Liver (tissue), 9 donors: ENCODE measurements around the gene PEAR1. TPM values are rescaled to one million over a fixed set of nuclear protein-coding genes. Genes with fewer than 3 reads are reported as not detected.

Experiments used
- DNase-seq: peaks from one replicate; pipeline ENCODE4 v3.0.0-alpha.2; 2017; ENCODE audit warnings: low spot score
- H3K27ac ChIP-seq, 2 donors: one replicate each; pipeline ENCODE4 v1.7.0; 2013; ENCODE audit warnings: inconsistent platforms in 2 of 2, low read length in 2 of 2, control low read depth in 1 of 2, low read depth in 1 of 2, mild to moderate bottlenecking in 1 of 2
- H3K27me3 ChIP-seq, 4 donors: one replicate each; pipeline versions ENCODE4 v1.6.1 to v1.7.0; 2013; ENCODE audit warnings: low read length in 3 of 4, inconsistent platforms in 1 of 4, mild to moderate bottlenecking in 1 of 4, moderate library complexity in 1 of 4; ENCODE audit not compliant: control insufficient read depth in 4 of 4, insufficient read depth in 4 of 4
- H3K36me3 ChIP-seq, 4 donors: one replicate each; pipeline versions ENCODE4 v1.6.1 to v1.7.0; 2013; ENCODE audit warnings: low read length in 3 of 4, mild to moderate bottlenecking in 3 of 4, low read depth in 1 of 4, moderate library complexity in 1 of 4; ENCODE audit not compliant: control insufficient read depth in 4 of 4, insufficient read depth in 3 of 4
- H3K4me1 ChIP-seq, 4 donors: one replicate each; pipeline versions ENCODE4 v1.6.1 to v1.7.0; 2013; ENCODE audit warnings: low read length in 3 of 4, mild to moderate bottlenecking in 3 of 4, moderate library complexity in 1 of 4; ENCODE audit not compliant: control insufficient read depth in 4 of 4, insufficient read depth in 4 of 4
- H3K4me3 ChIP-seq, 3 donors: one replicate each; pipeline versions ENCODE4 v1.6.1 to v1.7.0; 2013; ENCODE audit warnings: low read length in 3 of 3, control low read depth in 1 of 3, low read depth in 1 of 3, mild to moderate bottlenecking in 1 of 3
- H3K9ac ChIP-seq, 2 donors: one replicate each; pipeline ENCODE4 v1.7.0; 2013; ENCODE audit warnings: low read length in 2 of 2, mild to moderate bottlenecking in 2 of 2, moderate library complexity in 2 of 2, control low read depth in 1 of 2, low read depth in 1 of 2
- H3K9me3 ChIP-seq, 4 donors: one replicate each; pipeline versions ENCODE4 v1.6.1 to v1.7.0; 2013; ENCODE audit warnings: low read length in 3 of 4; ENCODE audit not compliant: control insufficient read depth in 4 of 4
- FOXA1 ChIP-seq: IDR thresholded peaks from 2 replicates; pipeline ENCODE4 v1.6.1; 2016; ENCODE audit warnings: antibody characterized with exemption
- HNF4A ChIP-seq, 2 donors: conservative IDR thresholded peaks; 2 replicates each; pipeline ENCODE4 v1.6.1; 2016; ENCODE audit warnings: antibody characterized with exemption in 2 of 2, mild to moderate bottlenecking in 2 of 2
- RAD21 ChIP-seq, 2 donors: IDR thresholded peaks; 2 replicates each; pipeline ENCODE4 v1.6.1; 2016; ENCODE audit warnings: antibody characterized with exemption in 2 of 2, mild to moderate bottlenecking in 2 of 2
- SP1 ChIP-seq: IDR thresholded peaks from 2 replicates; pipeline ENCODE4 v1.6.1; 2018; ENCODE audit warnings: antibody characterized with exemption, mild to moderate bottlenecking
- YY1 ChIP-seq: IDR thresholded peaks from 2 replicates; pipeline ENCODE4 v1.6.1; 2016; ENCODE audit warnings: antibody characterized with exemption, mild to moderate bottlenecking
- WGBS: extraction: QIAGEN DNeasy Blood & Tissue Kit; methylation state at CpG from one replicate; pipeline ENCODE4 v1.1.7; 2013; 5-methylcytosine and 5-hydroxymethylcytosine counted together
- polyA plus RNA-seq, 2 donors: library from polyadenylated mRNA; stranded (reverse) in 1 of 2; unstranded in 1 of 2; fragments of 200-250 nt in 1 of 2; fragments of >200 nt in 1 of 2; fragmentation: Nextera tagmentation in 1 of 2; extraction: Ambion mirVana in 1 of 2; gene quantifications; one replicate each; pipeline versions ENCODE4 v1.2.1 to v1.2.3, GENCODE V29; 2013 to 2015
- total RNA-seq, 2 donors: library from RNA; depleted of rRNA; stranded (reverse); fragments of >200 nt; gene quantifications; one replicate each; pipeline ENCODE4 v1.2.3, GENCODE V29; 2014
- TF ChIP-seq, protein P1 (sequence below): IDR thresholded peaks from 2 replicates; pipeline ENCODE4 v1.6.1; 2016; ENCODE audit warnings: antibody characterized with exemption
- TF ChIP-seq, protein P2 (sequence below): fragments of 150-350 bp; IDR thresholded peaks from 2 replicates; pipeline ENCODE4 v1.5.1; 2017; ENCODE audit warnings: improper control_type of control experiment, low read depth, low read length; ENCODE audit not compliant: missing input control
- donor health status: healthy.
- donor health status: healthy.
- donor health status: healthy.
- donor health status: healthy.
- donor health status: healthy.

Gene PEAR1
- total and polyA plus RNA-seq, 4 donors = 2.1 to 4.4 (median 3.1) TPM

- TF ChIP-seq, protein P1, sequence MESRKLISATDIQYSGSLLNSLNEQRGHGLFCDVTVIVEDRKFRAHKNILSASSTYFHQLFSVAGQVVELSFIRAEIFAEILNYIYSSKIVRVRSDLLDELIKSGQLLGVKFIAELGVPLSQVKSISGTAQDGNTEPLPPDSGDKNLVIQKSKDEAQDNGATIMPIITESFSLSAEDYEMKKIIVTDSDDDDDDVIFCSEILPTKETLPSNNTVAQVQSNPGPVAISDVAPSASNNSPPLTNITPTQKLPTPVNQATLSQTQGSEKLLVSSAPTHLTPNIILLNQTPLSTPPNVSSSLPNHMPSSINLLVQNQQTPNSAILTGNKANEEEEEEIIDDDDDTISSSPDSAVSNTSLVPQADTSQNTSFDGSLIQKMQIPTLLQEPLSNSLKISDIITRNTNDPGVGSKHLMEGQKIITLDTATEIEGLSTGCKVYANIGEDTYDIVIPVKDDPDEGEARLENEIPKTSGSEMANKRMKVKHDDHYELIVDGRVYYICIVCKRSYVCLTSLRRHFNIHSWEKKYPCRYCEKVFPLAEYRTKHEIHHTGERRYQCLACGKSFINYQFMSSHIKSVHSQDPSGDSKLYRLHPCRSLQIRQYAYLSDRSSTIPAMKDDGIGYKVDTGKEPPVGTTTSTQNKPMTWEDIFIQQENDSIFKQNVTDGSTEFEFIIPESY = no peak
- no peak for TF ChIP-seq YY1
Measured at GRCh38 chr1:156913809-156914387, 20.4 kb downstream of the PEAR1 start (continued).

DNA sequence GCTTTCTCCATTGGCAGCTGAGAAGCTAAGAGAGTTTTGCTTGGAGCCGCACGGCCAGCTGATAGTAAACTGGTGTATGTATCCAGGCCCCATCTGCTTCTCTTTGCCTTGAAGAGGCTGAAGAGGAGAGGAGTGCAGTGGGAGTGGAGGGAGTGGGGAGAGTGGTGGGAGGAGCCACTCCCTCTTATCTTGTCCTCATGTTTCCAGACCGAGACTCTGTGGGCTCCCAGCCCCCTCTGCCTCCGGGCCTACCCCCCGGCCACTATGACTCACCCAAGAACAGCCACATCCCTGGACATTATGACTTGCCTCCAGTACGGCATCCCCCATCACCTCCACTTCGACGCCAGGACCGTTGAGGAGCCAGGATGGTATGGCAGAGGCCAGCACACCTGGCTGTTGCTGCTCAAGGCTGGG is 20.9 kb downstream of the PEAR1 start:
- DNase-seq = no peak
- Histone ChIP-seq H3K9me3 (no peaks in the 10 kb centered on the region), H3K4me3 (no peak overlapping the region), H3K36me3 (peaks cover 0 to 2% (median 0%) of the 10 kb centered on the region in 4 donors), H3K4me1 (peaks cover 0 to 3% (median 1%) of the 10 kb centered on the region in 4 donors), H3K27me3 (no peaks in the 10 kb centered on the region), H3K27ac (no peak overlapping the region), H3K9ac (no peak overlapping the region)
- no peak for TF ChIP-seq HNF4A (conservative IDR thresholded peaks at IDR 0.05)
- WGBS = 77% methylated on average over 9 of the region's 9 CpGs

GRCh38 chr1:156920233-156921052 is 26.9 kb downstream of the PEAR1 start, which contains the start of gene LRRC71:
TSS of gene LRRC71 (plus strand) at chr1:156920632. CDS start at chr1:156920804, 172 bp downstream.
- Histone ChIP-seq H3K4me3 (no peak within 1 kb of the TSS), H3K27me3 (peaks cover 0 to 28% (median 13%) of the 10 kb centered on the region in 4 donors), H3K36me3 (peaks cover 0 to 2% (median 0%) of the 10 kb centered on the region in 4 donors), H3K27ac (no peak within 1 kb of the TSS), H3K9me3 (no peaks in the 10 kb centered on the region), H3K4me1 (peaks cover 2 to 15% (median 5%) of the 10 kb centered on the region in 4 donors), H3K9ac (no peak within 1 kb of the TSS)
- TF ChIP-seq SP1 (no peak), FOXA1 (no peak), RAD21 (IDR thresholded peaks at IDR 0.05) (peak; percentile 71 to 83)
- TF ChIP-seq, protein P2, sequence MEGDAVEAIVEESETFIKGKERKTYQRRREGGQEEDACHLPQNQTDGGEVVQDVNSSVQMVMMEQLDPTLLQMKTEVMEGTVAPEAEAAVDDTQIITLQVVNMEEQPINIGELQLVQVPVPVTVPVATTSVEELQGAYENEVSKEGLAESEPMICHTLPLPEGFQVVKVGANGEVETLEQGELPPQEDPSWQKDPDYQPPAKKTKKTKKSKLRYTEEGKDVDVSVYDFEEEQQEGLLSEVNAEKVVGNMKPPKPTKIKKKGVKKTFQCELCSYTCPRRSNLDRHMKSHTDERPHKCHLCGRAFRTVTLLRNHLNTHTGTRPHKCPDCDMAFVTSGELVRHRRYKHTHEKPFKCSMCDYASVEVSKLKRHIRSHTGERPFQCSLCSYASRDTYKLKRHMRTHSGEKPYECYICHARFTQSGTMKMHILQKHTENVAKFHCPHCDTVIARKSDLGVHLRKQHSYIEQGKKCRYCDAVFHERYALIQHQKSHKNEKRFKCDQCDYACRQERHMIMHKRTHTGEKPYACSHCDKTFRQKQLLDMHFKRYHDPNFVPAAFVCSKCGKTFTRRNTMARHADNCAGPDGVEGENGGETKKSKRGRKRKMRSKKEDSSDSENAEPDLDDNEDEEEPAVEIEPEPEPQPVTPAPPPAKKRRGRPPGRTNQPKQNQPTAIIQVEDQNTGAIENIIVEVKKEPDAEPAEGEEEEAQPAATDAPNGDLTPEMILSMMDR = peak; percentile 58
- 7% methylated on average over 71 of the region's 71 CpGs for WGBS
- DNase-seq = peak; percentile 91

GRCh38 chr1:156921053-156921529 is 27.6 kb downstream of the PEAR1 start:
- no peak for DNase-seq
- no peaks in the 10 kb centered on the region for H3K36me3 ChIP-seq
- no peak for TF ChIP-seq FOXA1
- H3K27me3 ChIP-seq = peaks cover 0 to 28% (median 13%) of the 10 kb centered on the region in 4 donors
- H3K9ac ChIP-seq = no peak overlapping the region
- H3K27ac ChIP-seq = no peak overlapping the region
- no peaks in the 10 kb centered on the region for H3K9me3 ChIP-seq
- no peak overlapping the region for H3K4me3 ChIP-seq
- WGBS = 53% methylated on average over 7 of the region's 7 CpGs
- peaks cover 2 to 15% (median 5%) of the 10 kb centered on the region in 4 donors for H3K4me1 ChIP-seq
